ENCODE data around the gene ATG9B.
A peak's percentile ranks its signal among the peaks of the same experiment; 100 is the strongest.

ATG9B gene

GRCh38 chr7:150980663-150981062 lies 43.6 kb downstream of the ATG9B start:
- no peaks in the 10 kb centered on the region for H3K27me3 ChIP-seq (ENCODE audit: insufficient read depth, low read length, poor library complexity, severe bottlenecking)
- H3K9me3 ChIP-seq (ENCODE audit: insufficient read depth, low read depth, low read length), result no peaks in the 10 kb centered on the region
- no peak overlapping the region for H3K9ac ChIP-seq (ENCODE audit: low read depth, low read length, poor library complexity, severe bottlenecking)
- H3K9me2 ChIP-seq (replicated peaks; ENCODE audit: low read depth, low read length), result no peaks in the 10 kb centered on the region
- no peaks in the 10 kb centered on the region; the same call in 1 of the 2 replicates for H3K79me2 ChIP-seq (ENCODE audit: insufficient read depth, low read length)
- TF ChIP-seq EZH2phosphoT487 (IDR thresholded peaks at IDR 0.05; ENCODE audit: borderline replicate concordance) (no peak), CTCF (conservative IDR thresholded peaks at IDR 0.05; ENCODE audit: low read length) (no peak)
- no peaks in the 10 kb centered on the region for H4K20me1 ChIP-seq (ENCODE audit: insufficient read depth, low read length, poor library complexity, severe bottlenecking)
- peaks cover 23% of the 10 kb centered on the region for H3K4me1 ChIP-seq (ENCODE audit: insufficient read depth, low read length, poor library complexity, severe bottlenecking)
- no peak overlapping the region for H3K4me3 ChIP-seq (ENCODE audit: low read length, poor library complexity, severe bottlenecking)
- no peak overlapping the region for H3K4me2 ChIP-seq (ENCODE audit: low read depth, low read length, poor library complexity, severe bottlenecking)
- no peaks in the 10 kb centered on the region for H3F3A ChIP-seq (ENCODE audit: low read depth)
- H2AFZ ChIP-seq (ENCODE audit: low read length), result no peak overlapping the region
- no peaks in the 10 kb centered on the region for H3K36me3 ChIP-seq (ENCODE audit: insufficient read depth, low read length)

GRCh38 chr7:150979713-150980390 lies 44.4 kb downstream of the ATG9B start:
- TF ChIP-seq EZH2phosphoT487 (IDR thresholded peaks at IDR 0.05; ENCODE audit: borderline replicate concordance) (no peak), CTCF (conservative IDR thresholded peaks at IDR 0.05; ENCODE audit: low read length) (no peak)
- Histone ChIP-seq H3K27me3 (ENCODE audit: insufficient read depth, low read length, poor library complexity, severe bottlenecking) (no peaks in the 10 kb centered on the region), H3F3A (ENCODE audit: low read depth) (no peaks in the 10 kb centered on the region), H2AFZ (ENCODE audit: low read length) (no peak overlapping the region), H3K4me2 (ENCODE audit: low read depth, low read length, poor library complexity, severe bottlenecking) (peak overlapping the region; percentile 100), H3K9me3 (ENCODE audit: insufficient read depth, low read depth, low read length) (no peaks in the 10 kb centered on the region), H3K4me1 (ENCODE audit: insufficient read depth, low read length, poor library complexity, severe bottlenecking) (peaks cover 29% of the 10 kb centered on the region), H3K36me3 (ENCODE audit: insufficient read depth, low read length) (no peaks in the 10 kb centered on the region), H3K4me3 (ENCODE audit: low read length, poor library complexity, severe bottlenecking) (no peak overlapping the region), H4K20me1 (ENCODE audit: insufficient read depth, low read length, poor library complexity, severe bottlenecking) (no peaks in the 10 kb centered on the region), H3K9me2 (replicated peaks; ENCODE audit: low read depth, low read length) (no peaks in the 10 kb centered on the region), H3K79me2 (ENCODE audit: insufficient read depth, low read length) (peaks cover 3% of the 10 kb centered on the region), H3K9ac (ENCODE audit: low read depth, low read length, poor library complexity, severe bottlenecking) (no peak overlapping the region)

GRCh38 chr7:150978126-150978789 lies 46.0 kb downstream of the ATG9B start, which contains the start of gene KCNH2:
Gene KCNH2 (minus strand): TSS chr7:150978321. CDS start chr7:150977913, 408 bp downstream.
- peak within 1 kb of the TSS; percentile 57 for H3K9ac ChIP-seq (ENCODE audit: low read depth, low read length, poor library complexity, severe bottlenecking)
- peaks cover 33% of the 10 kb centered on the region for H3K4me1 ChIP-seq (ENCODE audit: insufficient read depth, low read length, poor library complexity, severe bottlenecking)
- no peaks in the 10 kb centered on the region for H3K9me3 ChIP-seq (ENCODE audit: insufficient read depth, low read depth, low read length)
- H3K9me2 ChIP-seq (replicated peaks; ENCODE audit: low read depth, low read length), result no peaks in the 10 kb centered on the region
- TF ChIP-seq CTCF (conservative IDR thresholded peaks at IDR 0.05; ENCODE audit: low read length), result no peak
- TF ChIP-seq EZH2phosphoT487 (IDR thresholded peaks at IDR 0.05; ENCODE audit: borderline replicate concordance), result no peak
- no peaks in the 10 kb centered on the region for H3K27me3 ChIP-seq (ENCODE audit: insufficient read depth, low read length, poor library complexity, severe bottlenecking)
- H2AFZ ChIP-seq (ENCODE audit: low read length), result peak within 1 kb of the TSS; percentile 72
- no peaks in the 10 kb centered on the region for H3K36me3 ChIP-seq (ENCODE audit: insufficient read depth, low read length)
- peak within 1 kb of the TSS; percentile 78 for H3K4me3 ChIP-seq (ENCODE audit: low read length, poor library complexity, severe bottlenecking)
- H4K20me1 ChIP-seq (ENCODE audit: insufficient read depth, low read length, poor library complexity, severe bottlenecking), result no peaks in the 10 kb centered on the region
- peaks cover 4% of the 10 kb centered on the region; the same call in 1 of the 2 replicates for H3F3A ChIP-seq (ENCODE audit: low read depth)
- H3K4me2 ChIP-seq (ENCODE audit: low read depth, low read length, poor library complexity, severe bottlenecking), result peak within 1 kb of the TSS; percentile 100
- H3K79me2 ChIP-seq (ENCODE audit: insufficient read depth, low read length), result peaks cover 3% of the 10 kb centered on the region
